ENCODE data around the gene DNASE1L3.

- TF ChIP-seq POLR2A (IDR thresholded peaks at IDR 0.05): no peak
- TF ChIP-seq CTCF (IDR thresholded peaks at IDR 0.05 in 8 of 11, conservative IDR thresholded peaks at IDR 0.05 in 3 of 11): no peak
- no peak for TF ChIP-seq POLR2AphosphoS5 (IDR thresholded peaks at IDR 0.05)
These were observed 42.3 kb downstream of the DNASE1L3 start for GRCh38 chr3:58168498-58168897.

Data from spleen (tissue), 7 donors.